T-cell (primary cell): Measurements from ENCODE around the gene PRRC2A. TPM values are rescaled to one million over a fixed set of nuclear protein-coding genes. Genes with fewer than 3 reads are reported as not detected.

ENCODE experiments used
- ATAC-seq, 4 experiments: fragments of 200-7000 bp in 3 of 4; fragments of 150-1000 bp in 1 of 4; cut with Tn5 transposase; replicated peaks in 1 of 4; 1 replicate in 3 of 4; 2 replicates in 1 of 4; pipeline ENCODE4 v1.10.0; 2021; ENCODE audit warnings: moderate library complexity in 3 of 4, mild to moderate bottlenecking in 2 of 4, moderate number of reproducible peaks in 1 of 4
- CTCF ChIA-PET, 2 donors: fragments of 300-600 bp; sonication (Branson Sonifier 250); formaldehyde crosslinking; loops; one replicate each; lab custom pipeline; 2022; ENCODE audit warnings: antibody characterized with exemption in 2 of 2; lab: Charles Lee
- POLR2A ChIA-PET, 2 donors: fragments of 300-600 bp; sonication (Branson Sonifier 250); formaldehyde crosslinking; loops; one replicate each; lab custom pipeline; 2022; ENCODE audit warnings: antibody characterized with exemption in 2 of 2; lab: Charles Lee
- DNase-seq, 35 experiments: peaks; one replicate each; pipeline versions ENCODE4 v3.0.0 to v3.0.0-alpha.2; 2013 to 2023
- H3K27ac ChIP-seq: one replicate; pipeline ENCODE4 v1.5.1; 2013; ENCODE audit warnings: low read length
- H3K27me3 ChIP-seq, 2 experiments: replicated peaks in 1 of 2; 1 replicate in 1 of 2; 2 replicates in 1 of 2; pipeline versions ENCODE4 v1.6.1 to v1.7.0; 2013; ENCODE audit warnings: low read length in 1 of 2, mixed read lengths in 1 of 2; ENCODE audit not compliant: control insufficient read depth in 2 of 2, insufficient read depth in 2 of 2; ENCODE audit errors: extremely low read depth in 1 of 2
- H3K36me3 ChIP-seq, 2 donors: 1 replicate in 1 of 2; 2 replicates in 1 of 2; pipeline versions ENCODE4 v1.6.1 to v1.7.0; 2013; ENCODE audit warnings: low read length in 1 of 2; ENCODE audit not compliant: control insufficient read depth in 2 of 2, insufficient read depth in 1 of 2; ENCODE audit errors: extremely low read depth in 1 of 2
- H3K4me1 ChIP-seq, 2 experiments: 1 replicate in 1 of 2; 2 replicates in 1 of 2; pipeline versions ENCODE4 v1.6.1 to v1.7.0; 2013; ENCODE audit warnings: low read length in 2 of 2, mixed read lengths in 1 of 2; ENCODE audit not compliant: insufficient read depth in 2 of 2, control insufficient read depth in 1 of 2; ENCODE audit errors: extremely low read depth in 1 of 2
- H3K4me3 ChIP-seq, 2 donors: 1 replicate in 1 of 2; 2 replicates in 1 of 2; pipeline versions ENCODE4 v1.5.1 to v1.7.0; 2013; ENCODE audit warnings: mild to moderate bottlenecking in 2 of 2, low read length in 1 of 2, moderate library complexity in 1 of 2; ENCODE audit not compliant: control insufficient read depth in 1 of 2; ENCODE audit errors: extremely low read depth in 1 of 2
- H3K9me3 ChIP-seq: 2 replicates; pipeline ENCODE4 v1.7.0; 2013
- H3K27ac Mint-ChIP-seq, 2 donors: one replicate each; pipeline ENCODE4 v1.8.0; 2020 to 2021; ENCODE audit warnings: mild to moderate bottlenecking in 2 of 2, mixed read lengths in 2 of 2
- H3K27me3 Mint-ChIP-seq, 2 donors: one replicate each; pipeline ENCODE4 v1.8.0; 2021 to 2022; ENCODE audit warnings: mixed read lengths in 2 of 2
- H3K36me3 Mint-ChIP-seq: one replicate; pipeline ENCODE4 v1.8.0; 2021; ENCODE audit warnings: mixed read lengths
- H3K4me1 Mint-ChIP-seq, 3 donors: one replicate each; pipeline ENCODE4 v1.8.0; 2020 to 2022; ENCODE audit warnings: mixed read lengths in 3 of 3, mild to moderate bottlenecking in 1 of 3
- H3K4me3 Mint-ChIP-seq, 3 donors: one replicate each; pipeline ENCODE4 v1.8.0; 2020 to 2022; ENCODE audit warnings: mild to moderate bottlenecking in 3 of 3, mixed read lengths in 3 of 3, moderate library complexity in 3 of 3
- H3K9me3 Mint-ChIP-seq, 3 donors: one replicate each; pipeline ENCODE4 v1.8.0; 2020 to 2022; ENCODE audit warnings: mixed read lengths in 3 of 3
- whole genome bisulfite sequencing: methylation state at CpG from one replicate; pipeline ENCODE4 v1.1.5; 2013; ENCODE audit warnings: missing lambda C conversion rate; ENCODE audit not compliant: insufficient coverage; 5-methylcytosine and 5-hydroxymethylcytosine counted together
- total RNA-seq, 35 experiments: library from RNA in 6 of 35; stranded (reverse) in 6 of 35; fragments of 120-200 nt in 1 of 35; gene quantifications; one replicate each; pipeline versions ENCODE4 v1.2.1 to v1.2.4 and lab custom pipeline; 2013 to 2026

The PRRC2A gene
- total RNA-seq, 5 donors from 2014 or later (not counting 1 experiment from before 2014, with no cell fraction given): 222 to 246 (median 230) TPM

DNA sequence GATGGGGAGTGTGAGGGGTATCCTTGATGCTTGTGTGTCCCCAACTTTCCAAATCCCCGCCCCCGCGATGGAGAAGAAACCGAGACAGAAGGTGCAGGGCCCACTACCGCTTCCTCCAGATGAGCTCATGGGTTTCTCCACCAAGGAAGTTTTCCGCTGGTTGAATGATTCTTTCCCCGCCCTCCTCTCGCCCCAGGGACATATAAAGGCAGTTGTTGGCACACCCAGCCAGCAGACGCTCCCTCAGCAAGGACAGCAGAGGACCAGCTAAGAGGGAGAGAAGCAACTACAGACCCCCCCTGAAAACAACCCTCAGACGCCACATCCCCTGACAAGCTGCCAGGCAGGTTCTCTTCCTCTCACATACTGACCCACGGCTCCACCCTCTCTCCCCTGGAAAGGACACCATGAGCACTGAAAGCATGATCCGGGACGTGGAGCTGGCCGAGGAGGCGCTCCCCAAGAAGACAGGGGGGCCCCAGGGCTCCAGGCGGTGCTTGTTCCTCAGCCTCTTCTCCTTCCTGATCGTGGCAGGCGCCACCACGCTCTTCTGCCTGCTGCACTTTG, 45.1 kb upstream of the PRRC2A start, which contains the start of gene TNF:
TSS of gene TNF (plus strand) at position 231 of the 567 bp plus-strand sequence. CDS start at position 408, 177 bp downstream.
- peak within 1 kb of the TSS; percentile 79 to 87 for H3K4me3 ChIP-seq
- H3K9me3 Mint-ChIP-seq: no peaks in the 10 kb centered on the region
- peak within 1 kb of the TSS; percentile 98 to 100 for H3K27ac Mint-ChIP-seq
- ChIA-PET POLR2A (interaction anchor here (0.7 to 2.9 kb wide), 6 partner anchors 10 to 24 kb away, joined by 3 to 8 read pairs (median 4); partner anchors contain the start of gene NCR3 (in 1 of the 2)), CTCF (interaction anchor here (0.6 to 4.0 kb wide), 13 partner anchors 8 to 32 kb away, joined by 3 to 22 read pairs (median 5); partner anchors contain the start of genes ATP6V1G2 (in 1 of the 2), LST1 (in 1 of the 2) and NCR3 (in 1 of the 2))
- H3K27me3 ChIP-seq: no peaks in the 10 kb centered on the region
- peak within 1 kb of the TSS; percentile 86 to 99 (median 91) for H3K4me3 Mint-ChIP-seq
- DNase-seq: peak in 26 of 35 experiments; percentile 32 to 81 (median 52)
- H3K27me3 Mint-ChIP-seq: no peaks in the 10 kb centered on the region
- H3K4me1 ChIP-seq: peaks cover 45 to 93% of the 10 kb centered on the region in 2 experiments
- H3K27ac ChIP-seq: peak within 1 kb of the TSS; percentile 92
- H3K4me1 Mint-ChIP-seq: peaks cover 90 to 95% (median 94%) of the 10 kb centered on the region in 3 donors
- 12% methylated on average over 10 of the region's 19 CpGs for WGBS
- no peaks in the 10 kb centered on the region for H3K9me3 ChIP-seq
- peaks cover 0 to 18% of the 10 kb centered on the region in 2 donors for H3K36me3 ChIP-seq
- peak; percentile 5 to 8 (median 6) for ATAC-seq
- peaks cover 21% of the 10 kb centered on the region for H3K36me3 Mint-ChIP-seq

DNA sequence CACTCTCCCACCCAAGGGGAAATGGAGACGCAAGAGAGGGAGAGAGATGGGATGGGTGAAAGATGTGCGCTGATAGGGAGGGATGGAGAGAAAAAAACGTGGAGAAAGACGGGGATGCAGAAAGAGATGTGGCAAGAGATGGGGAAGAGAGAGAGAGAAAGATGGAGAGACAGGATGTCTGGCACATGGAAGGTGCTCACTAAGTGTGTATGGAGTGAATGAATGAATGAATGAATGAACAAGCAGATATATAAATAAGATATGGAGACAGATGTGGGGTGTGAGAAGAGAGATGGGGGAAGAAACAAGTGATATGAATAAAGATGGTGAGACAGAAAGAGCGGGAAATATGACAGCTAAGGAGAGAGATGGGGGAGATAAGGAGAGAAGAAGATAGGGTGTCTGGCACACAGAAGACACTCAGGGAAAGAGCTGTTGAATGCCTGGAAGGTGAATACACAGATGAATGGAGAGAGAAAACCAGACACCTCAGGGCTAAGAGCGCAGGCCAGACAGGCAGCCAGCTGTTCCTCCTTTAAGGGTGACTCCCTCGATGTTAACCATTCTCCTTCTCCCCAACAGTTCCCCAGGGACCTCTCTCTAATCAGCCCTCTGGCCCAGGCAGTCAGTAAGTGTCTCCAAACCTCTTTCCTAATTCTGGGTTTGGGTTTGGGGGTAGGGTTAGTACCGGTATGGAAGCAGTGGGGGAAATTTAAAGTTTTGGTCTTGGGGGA, 44.4 kb upstream of the PRRC2A start:
- H3K9me3 ChIP-seq: no peaks in the 10 kb centered on the region
- peaks cover 39 to 90% of the 10 kb centered on the region in 2 experiments for H3K4me1 ChIP-seq
- peak overlapping the region; percentile 79 to 87 for H3K4me3 ChIP-seq
- H3K4me1 Mint-ChIP-seq: peaks cover 85 to 95% (median 91%) of the 10 kb centered on the region in 3 donors
- DNase-seq: peak in 1 of 35 experiments; percentile 32
- ATAC-seq: no peak
- H3K36me3 Mint-ChIP-seq: peaks cover 27% of the 10 kb centered on the region
- ChIA-PET POLR2A (interaction anchor here (0.6 to 2.9 kb wide), 4 partner anchors 11 to 260 kb away, joined by 3 to 8 read pairs (median 5); no protein-coding TSS in a partner anchor), CTCF (interaction anchor here (0.6 to 4.0 kb wide), 16 partner anchors 9 to 1085 kb away, joined by 3 to 22 read pairs (median 4); partner anchors contain the start of genes ATP6V1G2 (in 1 of the 2), LST1 (in 1 of the 2) and NCR3 (in 1 of the 2))
- peaks cover 0 to 18% of the 10 kb centered on the region in 2 donors for H3K36me3 ChIP-seq
- H3K27me3 ChIP-seq: no peaks in the 10 kb centered on the region
- H3K27ac Mint-ChIP-seq: peak overlapping the region; percentile 98 to 100
- 33% methylated on average over 5 of the region's 8 CpGs for WGBS
- H3K27me3 Mint-ChIP-seq: no peaks in the 10 kb centered on the region
- H3K27ac ChIP-seq: peak overlapping the region; percentile 92
- H3K4me3 Mint-ChIP-seq: peak overlapping the region; percentile 86 to 99 (median 91)
- H3K9me3 Mint-ChIP-seq: no peaks in the 10 kb centered on the region

DNA sequence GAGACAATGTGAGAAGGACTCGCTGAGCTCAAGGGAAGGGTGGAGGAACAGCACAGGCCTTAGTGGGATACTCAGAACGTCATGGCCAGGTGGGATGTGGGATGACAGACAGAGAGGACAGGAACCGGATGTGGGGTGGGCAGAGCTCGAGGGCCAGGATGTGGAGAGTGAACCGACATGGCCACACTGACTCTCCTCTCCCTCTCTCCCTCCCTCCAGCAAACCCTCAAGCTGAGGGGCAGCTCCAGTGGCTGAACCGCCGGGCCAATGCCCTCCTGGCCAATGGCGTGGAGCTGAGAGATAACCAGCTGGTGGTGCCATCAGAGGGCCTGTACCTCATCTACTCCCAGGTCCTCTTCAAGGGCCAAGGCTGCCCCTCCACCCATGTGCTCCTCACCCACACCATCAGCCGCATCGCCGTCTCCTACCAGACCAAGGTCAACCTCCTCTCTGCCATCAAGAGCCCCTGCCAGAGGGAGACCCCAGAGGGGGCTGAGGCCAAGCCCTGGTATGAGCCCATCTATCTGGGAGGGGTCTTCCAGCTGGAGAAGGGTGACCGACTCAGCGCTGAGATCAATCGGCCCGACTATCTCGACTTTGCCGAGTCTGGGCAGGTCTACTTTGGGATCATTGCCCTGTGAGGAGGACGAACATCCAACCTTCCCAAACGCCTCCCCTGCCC, 43.5 kb upstream of the PRRC2A start:
- CTCF ChIA-PET: interaction anchor here (0.6 to 4.0 kb wide), 11 partner anchors 8 to 309 kb away, joined by 3 to 22 read pairs (median 4); partner anchors contain the start of genes LST1 (in 1 of the 2) and NCR3 (in 1 of the 2)
- peaks cover 76 to 90% (median 84%) of the 10 kb centered on the region in 3 donors for H3K4me1 Mint-ChIP-seq
- H3K27me3 Mint-ChIP-seq: no peaks in the 10 kb centered on the region
- Histone ChIP-seq H3K27me3 (no peaks in the 10 kb centered on the region), H3K36me3 (peaks cover 0 to 18% of the 10 kb centered on the region in 2 donors), H3K4me3 (peak overlapping the region; percentile 79 to 87), H3K9me3 (no peaks in the 10 kb centered on the region), H3K27ac (peak overlapping the region; percentile 92), H3K4me1 (peaks cover 34 to 85% of the 10 kb centered on the region in 2 experiments)
- POLR2A ChIA-PET: interaction anchor here (0.6 to 2.9 kb wide), 2 partner anchors 26 to 74 kb away, joined by 3 to 8 read pairs; no protein-coding TSS in a partner anchor
- H3K27ac Mint-ChIP-seq: peak overlapping the region; percentile 98 to 100
- H3K36me3 Mint-ChIP-seq: peaks cover 36% of the 10 kb centered on the region
- H3K9me3 Mint-ChIP-seq: no peaks in the 10 kb centered on the region
- DNase-seq: peak in 14 of 35 experiments; percentile 15 to 66 (median 40)
- H3K4me3 Mint-ChIP-seq: peak overlapping the region; percentile 86 to 99 (median 91)
- ATAC-seq: peak in 1 of 4 experiments; percentile 6
- 56% methylated on average over 11 of the region's 19 CpGs for WGBS

DNA sequence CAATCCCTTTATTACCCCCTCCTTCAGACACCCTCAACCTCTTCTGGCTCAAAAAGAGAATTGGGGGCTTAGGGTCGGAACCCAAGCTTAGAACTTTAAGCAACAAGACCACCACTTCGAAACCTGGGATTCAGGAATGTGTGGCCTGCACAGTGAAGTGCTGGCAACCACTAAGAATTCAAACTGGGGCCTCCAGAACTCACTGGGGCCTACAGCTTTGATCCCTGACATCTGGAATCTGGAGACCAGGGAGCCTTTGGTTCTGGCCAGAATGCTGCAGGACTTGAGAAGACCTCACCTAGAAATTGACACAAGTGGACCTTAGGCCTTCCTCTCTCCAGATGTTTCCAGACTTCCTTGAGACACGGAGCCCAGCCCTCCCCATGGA, 42.9 kb upstream of the PRRC2A start:
- H3K9me3 Mint-ChIP-seq: no peaks in the 10 kb centered on the region
- H3K27ac Mint-ChIP-seq: peak overlapping the region; percentile 98 to 100
- H3K4me3 Mint-ChIP-seq: peak overlapping the region; percentile 86 to 99 (median 91)
- DNase-seq (no peak), ATAC-seq (no peak)
- CTCF ChIA-PET: interaction anchor here (0.8 to 4.0 kb wide), 6 partner anchors 10 to 28 kb away, joined by 3 to 22 read pairs (median 9); no protein-coding TSS in a partner anchor
- H3K27me3 Mint-ChIP-seq: no peaks in the 10 kb centered on the region
- H3K4me1 Mint-ChIP-seq: peaks cover 76 to 90% (median 83%) of the 10 kb centered on the region in 3 donors
- H3K27ac ChIP-seq: peak overlapping the region; percentile 92
- no peaks in the 10 kb centered on the region for H3K27me3 ChIP-seq
- WGBS: 40% methylated on average over 2 of the region's 3 CpGs
- peaks cover 36% of the 10 kb centered on the region for H3K36me3 Mint-ChIP-seq
- H3K4me3 ChIP-seq: peak overlapping the region; percentile 17 to 79
- H3K9me3 ChIP-seq: no peaks in the 10 kb centered on the region
- H3K36me3 ChIP-seq: peaks cover 0 to 18% of the 10 kb centered on the region in 2 donors
- H3K4me1 ChIP-seq: peaks cover 34 to 86% of the 10 kb centered on the region in 2 experiments
- POLR2A ChIA-PET: interaction anchor here in 1 of 2 donors (0.6 kb wide), 1 partner anchor 75 kb away, joined by 3 read pairs; no protein-coding TSS in a partner anchor

- Histone ChIP-seq H3K27me3 (no peaks in the 10 kb centered on the region), H3K36me3 (peaks cover 0 to 18% of the 10 kb centered on the region in 2 donors), H3K4me1 (peaks cover 29 to 86% of the 10 kb centered on the region in 2 experiments), H3K27ac (peak overlapping the region; percentile 92), H3K9me3 (no peaks in the 10 kb centered on the region), H3K4me3 (no peak overlapping the region)
- DNase-seq (no peak), ATAC-seq (no peak)
- 82% methylated on average over 5 of the region's 12 CpGs for WGBS
- ChIA-PET CTCF (interaction anchor here (1.3 to 8.3 kb wide), 6 partner anchors 11 to 29 kb away, joined by 3 to 167 read pairs (median 18); partner anchors contain the start of gene NCR3 (in 1 of the 2)), POLR2A (interaction anchor here in 1 of 2 donors (0.5 to 0.6 kb wide), 2 partner anchors 8 to 1514 kb away, joined by 5 read pairs; no protein-coding TSS in a partner anchor)
- Mint-ChIP-seq H3K27me3 (no peaks in the 10 kb centered on the region), H3K9me3 (no peaks in the 10 kb centered on the region), H3K4me3 (peak overlapping the region; percentile 97 to 100 (median 99)), H3K4me1 (peaks cover 76 to 90% (median 81%) of the 10 kb centered on the region in 3 donors), H3K36me3 (peaks cover 36% of the 10 kb centered on the region), H3K27ac (peak overlapping the region; percentile 94 to 98)
Measured at GRCh38 chr6:31578184-31579118, 42.1 kb upstream of the PRRC2A start.
